Activated naive CD8-positive, alpha-beta T cell treated with anti-CD3 and anti-CD28 coated beads, Interleukin-2, amount 10 ng/mL, durations not matched to agents 7 days and 5 days (primary cell): ENCODE data around the gene PRRT3. TPM values are rescaled to one million over a fixed set of nuclear protein-coding genes. Genes with fewer than 3 reads are reported as not detected.

ENCODE experiments used
- ATAC-seq: fragments of 150-1000 bp; cut with Tn5 transposase; one replicate; pipeline ENCODE4 v1.10.0; 2021; ENCODE audit warnings: low read depth, moderate library complexity
- POLR2A ChIA-PET: fragments of 350-600 bp; sonication (Branson Sonifier 250); formaldehyde crosslinking; loops from one replicate; lab custom pipeline; 2021; ENCODE audit warnings: antibody characterized with exemption; lab: Charles Lee
- DNase-seq: peaks from one replicate; pipeline ENCODE4 v3.0.0; 2021
- H3K27ac Mint-ChIP-seq: one replicate; pipeline ENCODE4 v1.8.0; 2022; ENCODE audit warnings: mild to moderate bottlenecking, mixed read lengths
- H3K27me3 Mint-ChIP-seq: one replicate; pipeline ENCODE4 v1.8.0; 2022; ENCODE audit warnings: mild to moderate bottlenecking, moderate library complexity, mixed read lengths
- H3K36me3 Mint-ChIP-seq: one replicate; pipeline ENCODE4 v1.8.0; 2021; ENCODE audit warnings: mild to moderate bottlenecking, mixed read lengths
- H3K4me1 Mint-ChIP-seq: one replicate; pipeline ENCODE4 v1.8.0; 2021; ENCODE audit warnings: mixed read lengths
- H3K4me3 Mint-ChIP-seq: one replicate; pipeline ENCODE4 v1.8.0; 2022; ENCODE audit warnings: mild to moderate bottlenecking, moderate library complexity, mixed read lengths
- H3K9me3 Mint-ChIP-seq: one replicate; pipeline ENCODE4 v1.8.0; 2021; ENCODE audit warnings: mixed read lengths
- total RNA-seq, 2 experiments: library from RNA; stranded (reverse); gene quantifications; one replicate each; pipeline ENCODE4 v1.2.3, GENCODE V29; 2021

The PRRT3 gene
- total RNA-seq, 2 experiments from 2014 or later: 5.3 to 5.9 TPM

- Mint-ChIP-seq H3K4me3 (no peak overlapping the region), H3K36me3 (peaks cover 4% of the 10 kb centered on the region), H3K9me3 (no peaks in the 10 kb centered on the region), H3K27ac (peak overlapping the region; percentile 12), H3K27me3 (no peaks in the 10 kb centered on the region), H3K4me1 (peaks cover 23% of the 10 kb centered on the region)
- no peak for DNase-seq
- POLR2A ChIA-PET: interaction anchor here (1.4 kb wide), 1 partner anchor 12 kb away, joined by 3 read pairs; no protein-coding TSS in a partner anchor
- no peak for ATAC-seq
Observed at GRCh38 chr3:9930804-9931418, 21.3 kb downstream of the PRRT3 start.

DNA sequence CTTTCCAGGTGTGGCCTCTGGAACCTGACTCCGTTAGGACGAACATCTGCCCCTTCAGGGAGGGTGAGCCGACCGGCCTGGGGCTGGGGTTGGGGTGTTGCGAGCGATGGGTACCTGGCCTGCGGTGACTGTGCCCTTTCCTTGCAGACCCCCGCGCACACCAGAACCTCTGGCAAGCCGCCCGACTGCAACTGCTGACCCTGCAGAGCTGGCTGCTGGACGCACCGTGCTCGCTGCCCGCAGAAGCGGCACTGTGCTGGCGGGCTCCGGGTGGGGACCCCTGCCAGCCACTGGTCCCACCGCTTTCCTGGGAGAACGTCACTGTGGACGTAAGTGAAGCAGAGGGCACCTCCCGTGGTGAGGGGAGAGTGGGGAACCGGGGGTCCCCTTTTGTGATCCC is 24.1 kb downstream of the PRRT3 start:
- DNase-seq (no peak), ATAC-seq (no peak)
- Mint-ChIP-seq H3K9me3 (no peaks in the 10 kb centered on the region), H3K27me3 (peaks cover 2% of the 10 kb centered on the region), H3K4me3 (no peak overlapping the region), H3K4me1 (peaks cover 8% of the 10 kb centered on the region), H3K27ac (no peak overlapping the region), H3K36me3 (no peaks in the 10 kb centered on the region)
- POLR2A ChIA-PET: no interaction called here

- H3K36me3 Mint-ChIP-seq: no peaks in the 10 kb centered on the region
- H3K27me3 Mint-ChIP-seq: peaks cover 4% of the 10 kb centered on the region
- no peak overlapping the region for H3K4me3 Mint-ChIP-seq
- H3K27ac Mint-ChIP-seq: no peak overlapping the region
- no peaks in the 10 kb centered on the region for H3K9me3 Mint-ChIP-seq
- POLR2A ChIA-PET: no interaction called here
- peaks cover 5% of the 10 kb centered on the region for H3K4me1 Mint-ChIP-seq
- DNase-seq (no peak), ATAC-seq (no peak)
Observed at GRCh38 chr3:9918261-9919038, 33.8 kb downstream of the PRRT3 start.

DNA sequence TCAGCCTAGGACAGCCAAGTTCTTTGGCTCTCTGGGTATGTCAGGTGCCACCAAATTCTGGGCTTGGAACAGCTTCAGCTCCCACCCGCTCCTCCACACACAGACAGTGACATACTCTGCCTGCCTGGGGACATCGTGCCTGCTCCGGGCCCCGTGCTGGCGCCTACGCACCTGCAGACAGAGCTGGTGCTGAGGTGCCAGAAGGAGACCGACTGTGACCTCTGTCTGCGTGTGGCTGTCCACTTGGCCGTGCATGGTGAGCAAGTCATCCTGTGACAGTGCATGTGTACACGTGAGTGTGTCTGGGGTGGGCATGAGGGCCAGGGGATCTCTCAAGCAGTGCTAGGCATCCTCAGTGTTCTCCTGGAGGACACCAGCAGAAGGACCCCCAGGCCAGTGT is 34.4 kb downstream of the PRRT3 start:
- no peak for DNase-seq
- Mint-ChIP-seq H3K36me3 (no peaks in the 10 kb centered on the region), H3K4me1 (peaks cover 6% of the 10 kb centered on the region), H3K4me3 (no peak overlapping the region), H3K27ac (no peak overlapping the region), H3K9me3 (no peaks in the 10 kb centered on the region), H3K27me3 (peaks cover 4% of the 10 kb centered on the region)
- POLR2A ChIA-PET: interaction anchor here (1.1 kb wide), 1 partner anchor 16 kb away, joined by 3 read pairs; no protein-coding TSS in a partner anchor
- ATAC-seq: no peak

GRCh38 chr3:9916734-9917680 is 35.2 kb downstream of the PRRT3 start, which contains the start of gene IL17RC:
TSS of gene IL17RC (plus strand) at chr3:9917098. CDS start at chr3:9917316, 218 bp downstream.
- POLR2A ChIA-PET: interaction anchor here (1.1 to 3.0 kb wide), 3 partner anchors 15 to 22 kb away, joined by 3 to 16 read pairs (median 3); partner anchors contain the start of gene CRELD1
- peak; percentile 35 for ATAC-seq
- peak within 1 kb of the TSS; percentile 74 for H3K4me3 Mint-ChIP-seq

DNA sequence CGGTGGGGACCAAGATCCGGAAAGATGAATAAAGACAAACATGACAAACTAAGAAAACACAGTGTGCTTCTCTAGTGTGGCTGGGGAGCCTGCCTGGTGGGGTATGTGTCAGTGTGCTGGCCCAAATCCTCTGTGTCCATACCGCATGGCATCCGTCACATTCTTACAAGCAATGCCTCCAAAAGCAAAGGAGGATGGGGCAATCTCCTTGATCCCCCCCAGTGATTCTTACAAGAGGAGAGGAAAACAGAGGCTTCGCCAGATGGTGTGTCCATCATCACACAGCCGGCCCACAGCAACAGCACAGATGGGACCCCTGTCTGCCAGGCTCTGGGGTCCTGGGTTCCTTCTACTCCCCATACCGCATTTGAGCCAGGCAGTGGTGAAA is 35.9 kb downstream of the PRRT3 start:
- ATAC-seq (no peak), DNase-seq (no peak)
- Mint-ChIP-seq H3K4me1 (peaks cover 13% of the 10 kb centered on the region), H3K4me3 (peak overlapping the region; percentile 39), H3K27ac (no peak overlapping the region), H3K27me3 (peaks cover 11% of the 10 kb centered on the region), H3K9me3 (no peaks in the 10 kb centered on the region), H3K36me3 (peaks cover 2% of the 10 kb centered on the region)
- POLR2A ChIA-PET: interaction anchor here (1.0 to 3.0 kb wide), 3 partner anchors 14 to 21 kb away, joined by 3 to 16 read pairs (median 4); partner anchors contain the start of genes CRELD1 and IL17RE

More at GRCh38 chr3:9916734-9917680, 35.2 kb downstream of the PRRT3 start, which contains the start of gene IL17RC:
- peaks cover 8% of the 10 kb centered on the region for H3K27me3 Mint-ChIP-seq
- H3K36me3 Mint-ChIP-seq: peaks cover 2% of the 10 kb centered on the region
- H3K4me1 Mint-ChIP-seq: peaks cover 13% of the 10 kb centered on the region
- DNase-seq: peak; percentile 39
- H3K9me3 Mint-ChIP-seq: no peaks in the 10 kb centered on the region
- H3K27ac Mint-ChIP-seq: peak within 1 kb of the TSS; percentile 56

DNA sequence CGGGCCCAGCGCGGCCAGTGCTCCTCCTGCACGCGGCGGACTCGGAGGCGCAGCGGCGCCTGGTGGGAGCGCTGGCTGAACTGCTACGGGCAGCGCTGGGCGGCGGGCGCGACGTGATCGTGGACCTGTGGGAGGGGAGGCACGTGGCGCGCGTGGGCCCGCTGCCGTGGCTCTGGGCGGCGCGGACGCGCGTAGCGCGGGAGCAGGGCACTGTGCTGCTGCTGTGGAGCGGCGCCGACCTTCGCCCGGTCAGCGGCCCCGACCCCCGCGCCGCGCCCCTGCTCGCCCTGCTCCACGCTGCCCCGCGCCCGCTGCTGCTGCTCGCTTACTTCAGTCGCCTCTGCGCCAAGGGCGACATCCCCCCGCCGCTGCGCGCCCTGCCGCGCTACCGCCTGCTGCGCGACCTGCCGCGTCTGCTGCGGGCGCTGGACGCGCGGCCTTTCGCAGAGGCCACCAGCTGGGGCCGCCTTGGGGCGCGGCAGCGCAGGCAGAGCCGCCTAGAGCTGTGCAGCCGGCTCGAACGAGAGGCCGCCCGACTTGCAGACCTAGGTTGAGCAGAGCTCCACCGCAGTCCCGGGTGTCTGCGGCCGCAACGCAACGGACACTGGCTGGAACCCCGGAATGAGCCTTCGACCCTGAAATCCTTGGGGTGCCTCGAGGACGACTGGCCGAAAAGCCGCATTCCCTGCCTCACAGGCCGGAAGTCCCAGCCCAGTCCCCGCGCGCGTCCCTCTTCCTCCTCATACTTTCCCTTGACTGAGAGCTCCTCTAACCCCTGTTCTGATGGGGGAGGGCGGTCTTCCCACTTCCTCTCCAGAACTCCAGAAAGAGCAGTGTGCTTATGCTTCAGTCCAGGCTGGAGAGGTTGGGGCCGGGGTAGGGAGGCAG is 36.7 kb downstream of the PRRT3 start:
- Mint-ChIP-seq H3K4me1 (peaks cover 13% of the 10 kb centered on the region), H3K36me3 (peaks cover 2% of the 10 kb centered on the region), H3K27ac (peak overlapping the region; percentile 56), H3K9me3 (no peaks in the 10 kb centered on the region), H3K27me3 (peaks cover 13% of the 10 kb centered on the region), H3K4me3 (peak overlapping the region; percentile 74)
- POLR2A ChIA-PET: interaction anchor here (1.0 to 3.0 kb wide), 2 partner anchors 13 to 17 kb away, joined by 4 to 16 read pairs; partner anchors contain the start of genes CRELD1 and IL17RE
- ATAC-seq (peak; percentile 60), DNase-seq (peak; percentile 60)

- peaks cover 13% of the 10 kb centered on the region for H3K27me3 Mint-ChIP-seq
- H3K27ac Mint-ChIP-seq: no peak overlapping the region
- H3K36me3 Mint-ChIP-seq: peaks cover 2% of the 10 kb centered on the region
- POLR2A ChIA-PET: interaction anchor here (1.6 to 3.0 kb wide), 2 partner anchors 18 to 24 kb away, joined by 5 to 16 read pairs; partner anchors contain the start of genes CRELD1 and JAGN1
- no peak for ATAC-seq
- no peaks in the 10 kb centered on the region for H3K9me3 Mint-ChIP-seq
- H3K4me3 Mint-ChIP-seq: peak overlapping the region; percentile 48
- DNase-seq: no peak
- H3K4me1 Mint-ChIP-seq: peaks cover 14% of the 10 kb centered on the region
Observed at GRCh38 chr3:9914559-9915253, 37.5 kb downstream of the PRRT3 start.

GRCh38 chr3:9914011-9914410 is 38.2 kb downstream of the PRRT3 start:
- Mint-ChIP-seq H3K9me3 (no peaks in the 10 kb centered on the region), H3K4me3 (no peak overlapping the region), H3K27ac (no peak overlapping the region), H3K4me1 (peaks cover 16% of the 10 kb centered on the region), H3K27me3 (peaks cover 13% of the 10 kb centered on the region), H3K36me3 (peaks cover 2% of the 10 kb centered on the region)
- POLR2A ChIA-PET: interaction anchor here (1.6 to 3.0 kb wide), 2 partner anchors 19 to 23 kb away, joined by 5 to 16 read pairs; partner anchors contain the start of genes CRELD1 and JAGN1
- ATAC-seq (no peak), DNase-seq (no peak)

- H3K4me3 Mint-ChIP-seq: no peak overlapping the region
- POLR2A ChIA-PET: interaction anchor here (0.8 to 3.0 kb wide), 3 partner anchors 11 to 23 kb away, joined by 3 to 16 read pairs (median 5); partner anchors contain the start of genes CRELD1 and JAGN1
Observed at GRCh38 chr3:9913601-9914000, 38.6 kb downstream of the PRRT3 start.

DNA sequence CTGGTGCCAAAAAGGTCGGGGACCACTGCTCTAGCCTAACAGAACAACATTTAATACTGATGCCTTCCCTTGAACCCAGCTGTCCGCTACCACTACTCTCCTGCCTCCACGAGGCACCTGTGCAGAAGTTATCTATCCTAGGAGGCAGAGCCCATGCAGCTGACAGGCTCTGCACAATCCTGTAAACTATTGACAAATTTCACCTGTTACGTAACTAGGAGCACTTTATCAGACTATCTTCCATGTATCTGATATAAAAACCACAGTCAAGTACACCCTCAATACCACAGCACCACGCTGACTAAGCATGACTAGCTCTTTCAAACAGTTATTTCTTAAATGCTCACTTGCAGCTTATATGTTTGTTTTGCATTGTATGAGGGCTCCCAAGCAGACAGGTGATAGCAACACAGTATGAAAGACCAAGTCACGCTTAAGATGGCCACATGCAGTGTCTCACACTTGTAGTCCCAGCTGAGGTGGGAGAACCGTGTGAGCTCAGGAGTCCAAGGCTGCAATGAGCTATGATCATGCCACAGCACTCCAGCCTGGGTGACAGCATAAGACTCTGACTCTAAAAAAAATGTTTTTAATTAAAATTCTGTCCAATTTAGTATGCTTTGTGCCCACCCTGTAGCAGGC is 39.8 kb downstream of the PRRT3 start:
- peaks cover 15% of the 10 kb centered on the region for H3K4me1 Mint-ChIP-seq
- POLR2A ChIA-PET: interaction anchor here (0.8 to 1.1 kb wide), 4 partner anchors 12 to 30 kb away, joined by 3 read pairs; no protein-coding TSS in a partner anchor
- no peak for DNase-seq
- no peak for ATAC-seq
- H3K4me3 Mint-ChIP-seq: no peak overlapping the region
- no peaks in the 10 kb centered on the region for H3K9me3 Mint-ChIP-seq
- no peak overlapping the region for H3K27ac Mint-ChIP-seq
- peaks cover 13% of the 10 kb centered on the region for H3K27me3 Mint-ChIP-seq
- peaks cover 2% of the 10 kb centered on the region for H3K36me3 Mint-ChIP-seq

More at GRCh38 chr3:9913601-9914000, 38.6 kb downstream of the PRRT3 start:
- ATAC-seq (no peak), DNase-seq (no peak)
- H3K27me3 Mint-ChIP-seq: peaks cover 13% of the 10 kb centered on the region
- peaks cover 15% of the 10 kb centered on the region for H3K4me1 Mint-ChIP-seq
- no peaks in the 10 kb centered on the region for H3K9me3 Mint-ChIP-seq
- no peak overlapping the region for H3K27ac Mint-ChIP-seq
- peaks cover 2% of the 10 kb centered on the region for H3K36me3 Mint-ChIP-seq
